Body of pancreas (tissue), 4 donors: ENCODE results near the gene PCDH15. TPM values are rescaled to one million over a fixed set of nuclear protein-coding genes. Genes with fewer than 3 reads are reported as not detected.
"Not testable (repeated sequence)": the region's sequence is repeated elsewhere in the genome, so short reads cannot be mapped to it uniquely, and the experiment has no call there.

Experiments
- ATAC-seq: fragments of 150-250 bp; one replicate; pipeline ENCODE4 v1.9.1; 2016
- DNase-seq, 4 donors: peaks; one replicate each; pipeline ENCODE4 v3.0.0-alpha.2; 2019
- H3K27ac ChIP-seq, 4 donors: fragments of 200-600 bp; sonication (generic); 1 replicate in 3 of 4; 2 replicates in 1 of 4; pipeline versions ENCODE4 v1.5.1 to v1.6.1; 2016 to 2019; ENCODE audit warnings: mild to moderate bottlenecking in 1 of 4, mixed read lengths in 1 of 4, moderate library complexity in 1 of 4
- H3K27me3 ChIP-seq, 2 donors: fragments of 200-600 bp; sonication (generic); one replicate each; pipeline ENCODE4 v1.6.0; 2016; ENCODE audit warnings: mild to moderate bottlenecking in 1 of 2
- H3K36me3 ChIP-seq, 2 donors: fragments of 200-600 bp; sonication (generic); replicated peaks in 1 of 2; 2 replicates each; pipeline ENCODE4 v1.5.1; 2016; ENCODE audit warnings: low read depth in 2 of 2; ENCODE audit not compliant: insufficient read depth in 1 of 2
- H3K4me1 ChIP-seq: fragments of 200-600 bp; sonication (generic); one replicate; pipeline ENCODE4 v1.6.0; 2016
- H3K4me3 ChIP-seq, 2 donors: fragments of 200-600 bp; sonication (generic); 1 replicate in 1 of 2; 2 replicates in 1 of 2; pipeline ENCODE4 v1.5.1; 2016 to 2019
- H3K9me3 ChIP-seq, 3 donors: fragments of 200-600 bp; sonication (generic); 1 replicate in 2 of 3; 2 replicates in 1 of 3; pipeline ENCODE4 v1.5.1; 2016
- CTCF ChIP-seq, 7 experiments: fragments of 450-650 bp in 4 of 7; fragments of 200-600 bp in 3 of 7; sonication (generic) in 3 of 7; IDR thresholded peaks; one replicate each; pipeline ENCODE4 v1.5.1; 2016 to 2019; ENCODE audit warnings: antibody characterized with exemption in 7 of 7
- POLR2A ChIP-seq, 3 donors: fragments of 450-650 bp; IDR thresholded peaks; one replicate each; pipeline ENCODE4 v1.6.1; 2016; ENCODE audit warnings: antibody characterized with exemption in 3 of 3, mild to moderate bottlenecking in 2 of 3
- WGBS, 2 donors: methylation state at CpG; one replicate each; pipeline ENCODE4 v1.1.5; 2017; 5-methylcytosine and 5-hydroxymethylcytosine counted together
- intact Hi-C: fragments of 100-400 bp; cut with DNase I; formaldehyde crosslinking; loops from one replicate; pipeline ENCODE4 v1.15.1; 2023
- total RNA-seq, 2 donors: library from RNA; depleted of rRNA; stranded (reverse); fragments of >200 nt; gene quantifications; one replicate each; pipeline ENCODE4 v1.1.0, GENCODE V29; 2016

PCDH15 gene
- total RNA-seq, 2 donors from 2014 or later, result not detected

- ATAC-seq (no peak), DNase-seq (no peak)
- intact Hi-C loops, result no loop called here
- H3K9me3 ChIP-seq, result no peaks in the 10 kb centered on the region
- TF ChIP-seq CTCF (IDR thresholded peaks at IDR 0.05) (no peak), POLR2A (IDR thresholded peaks at IDR 0.05) (no peak)
- 72 to 75% methylated on average over 2 to 4 of the region's 4 CpGs for WGBS, 2 donors
- no peaks in the 10 kb centered on the region for H3K36me3 ChIP-seq
- no peaks in the 10 kb centered on the region for H3K27me3 ChIP-seq
- H3K4me1 ChIP-seq, result no peaks in the 10 kb centered on the region
- no peak overlapping the region for H3K4me3 ChIP-seq
- H3K27ac ChIP-seq, result no peak overlapping the region
Measured at GRCh38 chr10:53952698-53953630, 848.1 kb downstream of the PCDH15 start.

- WGBS, 2 donors, result 61 to 62% methylated on average over 5 of the region's 5 CpGs
- Histone ChIP-seq H3K4me3 (no peak overlapping the region), H3K36me3 (no peaks in the 10 kb centered on the region), H3K4me1 (no peaks in the 10 kb centered on the region), H3K27ac (no peak overlapping the region), H3K27me3 (no peaks in the 10 kb centered on the region), H3K9me3 (no peaks in the 10 kb centered on the region)
- no peak for ATAC-seq
- TF ChIP-seq CTCF (IDR thresholded peaks at IDR 0.05) (no peak), POLR2A (IDR thresholded peaks at IDR 0.05) (no peak)
- intact Hi-C loops, result no loop called here
- no peak for DNase-seq
Measured at GRCh38 chr10:53939654-53940053, 861.4 kb downstream of the PCDH15 start.

- no peaks in the 10 kb centered on the region for H3K9me3 ChIP-seq
- no peak overlapping the region for H3K4me3 ChIP-seq
- TF ChIP-seq POLR2A (IDR thresholded peaks at IDR 0.05), result no peak
- no peak for TF ChIP-seq CTCF (IDR thresholded peaks at IDR 0.05)
- no peaks in the 10 kb centered on the region for H3K36me3 ChIP-seq
- intact Hi-C loops, result no loop called here
- no peaks in the 10 kb centered on the region for H3K4me1 ChIP-seq
- no peak overlapping the region for H3K27ac ChIP-seq
- H3K27me3 ChIP-seq, result no peaks in the 10 kb centered on the region
- DNase-seq (no peak), ATAC-seq (no peak)
- WGBS, 2 donors, result 33 to 43% methylated on average over 3 of the region's 3 CpGs
Measured at GRCh38 chr10:53930648-53931047, 870.4 kb downstream of the PCDH15 start.

GRCh38 chr10:53924051-53924700 lies 876.9 kb downstream of the PCDH15 start:
- H3K9me3 ChIP-seq, intact Hi-C loops, H3K36me3 ChIP-seq, DNase-seq, H3K27ac ChIP-seq, H3K27me3 ChIP-seq, ATAC-seq, H3K4me3 ChIP-seq, H3K4me1 ChIP-seq: not testable (repeated sequence)
- WGBS, 2 donors, result 87 to 96% methylated on average over 22 to 31 of the region's 34 CpGs

GRCh38 chr10:53918755-53919154 lies 882.3 kb downstream of the PCDH15 start:
- no peak overlapping the region for H3K27ac ChIP-seq
- no peaks in the 10 kb centered on the region for H3K4me1 ChIP-seq
- H3K27me3 ChIP-seq, result no peaks in the 10 kb centered on the region
- WGBS, 2 donors, result 46 to 61% methylated on average over 4 of the region's 4 CpGs
- intact Hi-C loops, result no loop called here
- no peak overlapping the region for H3K4me3 ChIP-seq
- no peaks in the 10 kb centered on the region for H3K9me3 ChIP-seq
- ATAC-seq (no peak), DNase-seq (no peak)
- H3K36me3 ChIP-seq, result no peaks in the 10 kb centered on the region
- no peak for TF ChIP-seq POLR2A (IDR thresholded peaks at IDR 0.05)
- no peak for TF ChIP-seq CTCF (IDR thresholded peaks at IDR 0.05)
